Measurements from ENCODE around the gene KCNQ1. TPM values are rescaled to one million over a fixed set of nuclear protein-coding genes. Genes with fewer than 3 reads are reported as not detected.
"Not testable (repeated sequence)": the region's sequence is repeated elsewhere in the genome, so short reads cannot be mapped to it uniquely, and the experiment has no call there.

Gene KCNQ1
- total RNA-seq, 2 experiments from 2014 or later, result 20.4 to 26.0 TPM

DNA sequence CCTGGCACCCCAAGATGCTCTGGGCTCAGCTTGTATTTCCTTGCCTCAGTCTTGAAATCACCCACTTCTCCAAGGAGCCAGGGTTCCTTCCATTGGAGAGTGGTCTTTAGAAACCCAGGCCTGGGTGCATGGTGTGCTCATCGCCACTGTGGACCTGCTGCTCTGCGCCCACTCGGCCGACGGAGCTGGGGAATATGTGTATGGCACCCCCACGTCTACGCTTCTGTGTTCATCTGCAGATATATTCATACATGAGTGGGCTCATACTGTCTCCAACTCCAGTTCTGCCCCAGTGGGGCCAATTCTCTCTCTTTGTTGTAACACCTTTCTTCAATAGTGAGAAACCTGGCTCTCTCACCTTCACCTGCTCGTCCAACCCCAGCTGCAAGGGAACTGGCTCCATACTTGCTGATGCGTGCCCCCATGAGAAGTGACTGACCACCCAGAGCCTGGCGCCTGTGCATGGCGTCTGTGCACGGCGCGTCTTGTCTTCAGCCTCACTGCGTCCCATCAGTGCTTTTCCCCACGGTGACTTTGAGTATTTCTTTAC, 39.8 kb downstream of the KCNQ1 start:
- Mint-ChIP-seq H3K27ac (no peak overlapping the region), H3K36me3 (ENCODE audit: low read depth) (peaks cover 51% of the 10 kb centered on the region), H3K4me3 (no peak overlapping the region), H3K9me3 (ENCODE audit: insufficient read depth) (peaks cover 38% of the 10 kb centered on the region), H3K27me3 (ENCODE audit: low read depth) (no peaks in the 10 kb centered on the region), H3K4me1 (ENCODE audit: low read depth) (peaks cover 19% of the 10 kb centered on the region)
- ATAC-seq (no peak), DNase-seq (no peak)
- ChIA-PET POLR2A (no interaction called here), CTCF (no interaction called here)

GRCh38 chr11:2488004-2488403, 43.2 kb downstream of the KCNQ1 start:
- Mint-ChIP-seq H3K4me3 (no peak overlapping the region), H3K27ac (no peak overlapping the region), H3K27me3 (ENCODE audit: low read depth) (peaks cover 2% of the 10 kb centered on the region), H3K4me1 (ENCODE audit: low read depth) (no peaks in the 10 kb centered on the region), H3K9me3 (ENCODE audit: insufficient read depth) (peaks cover 33% of the 10 kb centered on the region), H3K36me3 (ENCODE audit: low read depth) (peaks cover 35% of the 10 kb centered on the region)
- POLR2A ChIA-PET, result interaction anchor here (0.6 kb wide), 1 partner anchor 84 kb away, joined by 3 read pairs; no protein-coding TSS in a partner anchor
- ATAC-seq (no peak), DNase-seq (no peak)
- CTCF ChIA-PET, result no interaction called here

- no peak for DNase-seq
- Mint-ChIP-seq H3K27ac (no peak overlapping the region), H3K36me3 (ENCODE audit: low read depth) (peaks cover 38% of the 10 kb centered on the region), H3K4me1 (ENCODE audit: low read depth) (no peaks in the 10 kb centered on the region), H3K4me3 (no peak overlapping the region), H3K27me3 (ENCODE audit: low read depth) (peaks cover 2% of the 10 kb centered on the region), H3K9me3 (ENCODE audit: insufficient read depth) (peaks cover 33% of the 10 kb centered on the region)
- ATAC-seq, result no peak
- CTCF ChIA-PET, result no interaction called here
- POLR2A ChIA-PET, result no interaction called here
Measured at GRCh38 chr11:2489083-2489482, 44.3 kb downstream of the KCNQ1 start.

- ATAC-seq; DNase-seq; CTCF ChIA-PET; H3K27ac Mint-ChIP-seq; H3K27me3 Mint-ChIP-seq (ENCODE audit: low read depth); H3K4me1 Mint-ChIP-seq (ENCODE audit: low read depth); POLR2A ChIA-PET; H3K4me3 Mint-ChIP-seq: not testable (repeated sequence)
- Mint-ChIP-seq H3K36me3 (ENCODE audit: low read depth) (peaks cover 33% of the 10 kb centered on the region), H3K9me3 (ENCODE audit: insufficient read depth) (peaks cover 40% of the 10 kb centered on the region)
Measured at GRCh38 chr11:2497951-2498350, 53.1 kb downstream of the KCNQ1 start.

DNA sequence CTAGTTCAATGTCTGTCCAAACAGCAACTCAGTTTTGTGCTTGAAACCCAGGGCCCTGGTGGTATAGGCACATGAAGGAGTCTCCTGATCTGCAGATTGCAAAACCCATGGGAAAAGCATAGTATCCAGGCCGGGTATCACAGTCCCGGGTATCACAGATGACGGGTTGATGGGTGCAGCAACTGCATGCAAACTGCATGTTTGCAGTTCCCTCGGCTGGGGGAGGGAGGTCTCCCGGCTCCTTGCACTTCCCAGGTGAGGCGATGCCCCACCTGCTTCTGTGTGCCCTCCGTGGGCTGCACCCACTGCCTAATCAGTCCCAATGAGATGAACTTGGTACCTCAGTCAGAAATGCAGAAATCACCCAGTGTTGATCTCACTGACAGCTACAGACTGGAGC, 53.9 kb downstream of the KCNQ1 start:
- Mint-ChIP-seq H3K36me3 (ENCODE audit: low read depth) (peaks cover 30% of the 10 kb centered on the region), H3K9me3 (ENCODE audit: insufficient read depth) (peaks cover 40% of the 10 kb centered on the region), H3K4me3 (no peak overlapping the region), H3K27ac (no peak overlapping the region), H3K4me1 (ENCODE audit: low read depth) (no peaks in the 10 kb centered on the region), H3K27me3 (ENCODE audit: low read depth) (peaks cover 3% of the 10 kb centered on the region)
- ATAC-seq (no peak), DNase-seq (no peak)
- ChIA-PET CTCF (interaction anchor here (1.5 kb wide), 1 partner anchor 394 kb away, joined by 3 read pairs; no protein-coding TSS in a partner anchor), POLR2A (no interaction called here)

DNA sequence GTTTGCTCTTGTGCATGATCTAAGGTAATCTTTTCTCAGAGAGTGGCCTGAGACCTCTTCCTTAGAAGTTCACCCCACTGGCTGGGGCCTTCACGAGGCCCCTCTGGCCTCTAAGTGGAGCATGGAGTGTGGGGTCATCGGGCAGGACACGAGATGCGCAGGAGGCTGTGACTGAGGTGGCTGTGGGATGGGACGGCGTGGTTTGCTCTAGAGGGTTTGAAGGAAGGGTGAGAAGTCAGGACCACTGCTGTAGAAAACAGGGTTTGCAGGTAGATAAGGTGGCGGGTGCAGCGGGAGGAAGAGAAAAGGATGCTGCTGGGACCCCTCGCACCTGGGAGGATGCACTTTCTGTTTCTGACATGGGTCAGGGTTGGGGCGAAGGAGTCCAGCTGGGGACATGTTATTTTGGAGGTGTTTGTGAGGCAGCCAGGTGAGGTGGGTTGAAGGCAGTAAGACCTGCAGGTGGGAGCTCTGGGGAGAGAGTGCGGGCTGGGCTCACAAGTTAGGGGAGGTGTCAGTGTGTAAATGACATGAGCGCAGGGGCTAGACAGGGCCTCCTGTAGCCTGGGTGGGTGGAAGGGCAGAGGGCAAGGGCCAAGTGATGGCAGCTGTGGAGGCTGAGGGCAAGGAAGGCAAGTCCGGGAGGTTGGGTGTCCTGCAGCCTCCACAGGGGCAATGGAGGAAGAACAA, 62.5 kb downstream of the KCNQ1 start:
- ChIA-PET POLR2A (no interaction called here), CTCF (interaction anchor here (1.5 kb wide), 1 partner anchor 26 kb away, joined by 5 read pairs; no protein-coding TSS in a partner anchor)
- DNase-seq (no peak), ATAC-seq (no peak)
- Mint-ChIP-seq H3K27ac (no peak overlapping the region), H3K9me3 (ENCODE audit: insufficient read depth) (peaks cover under 1% of the 10 kb centered on the region), H3K36me3 (ENCODE audit: low read depth) (no peaks in the 10 kb centered on the region), H3K4me1 (ENCODE audit: low read depth) (peaks cover 23% of the 10 kb centered on the region), H3K4me3 (no peak overlapping the region), H3K27me3 (ENCODE audit: low read depth) (peaks cover 4% of the 10 kb centered on the region)

GRCh38 chr11:2507945-2508749, 63.3 kb downstream of the KCNQ1 start:
- Mint-ChIP-seq H3K4me3 (no peak overlapping the region), H3K9me3 (ENCODE audit: insufficient read depth) (no peaks in the 10 kb centered on the region), H3K36me3 (ENCODE audit: low read depth) (no peaks in the 10 kb centered on the region), H3K27me3 (ENCODE audit: low read depth) (peaks cover 4% of the 10 kb centered on the region), H3K4me1 (ENCODE audit: low read depth) (peaks cover 23% of the 10 kb centered on the region), H3K27ac (no peak overlapping the region)
- ChIA-PET POLR2A (no interaction called here), CTCF (interaction anchor here (1.5 kb wide), 1 partner anchor 25 kb away, joined by 5 read pairs; no protein-coding TSS in a partner anchor)
- DNase-seq, result no peak
- no peak for ATAC-seq

DNA sequence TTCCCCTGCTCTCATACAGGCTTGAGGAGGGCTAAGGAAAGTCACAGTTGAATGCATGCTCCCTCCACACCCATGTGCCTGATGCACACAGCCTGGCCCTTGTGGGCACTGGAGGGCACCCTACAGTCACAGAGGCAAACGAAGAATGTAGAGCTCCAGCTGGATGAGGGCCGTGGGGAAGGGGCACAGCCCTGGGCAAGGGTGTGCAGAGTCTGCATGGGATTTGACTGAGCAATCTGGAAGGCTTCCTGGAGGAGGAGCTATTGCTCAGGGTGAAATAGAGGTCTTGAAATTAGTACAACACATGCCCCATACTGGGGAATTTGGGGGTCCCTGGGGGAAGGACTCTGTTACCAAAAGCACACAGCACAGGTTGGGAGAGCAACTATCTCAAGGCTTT, 64.0 kb downstream of the KCNQ1 start:
- DNase-seq (no peak), ATAC-seq (no peak)
- peaks cover 23% of the 10 kb centered on the region for H3K4me1 Mint-ChIP-seq (ENCODE audit: low read depth)
- peaks cover 3% of the 10 kb centered on the region for H3K27me3 Mint-ChIP-seq (ENCODE audit: low read depth)
- no peak overlapping the region for H3K4me3 Mint-ChIP-seq
- H3K9me3 Mint-ChIP-seq (ENCODE audit: insufficient read depth), result no peaks in the 10 kb centered on the region
- H3K27ac Mint-ChIP-seq, result no peak overlapping the region
- POLR2A ChIA-PET, result no interaction called here
- CTCF ChIA-PET, result interaction anchor here (1.5 kb wide), 1 partner anchor 24 kb away, joined by 5 read pairs; no protein-coding TSS in a partner anchor
- no peaks in the 10 kb centered on the region for H3K36me3 Mint-ChIP-seq (ENCODE audit: low read depth)

DNA sequence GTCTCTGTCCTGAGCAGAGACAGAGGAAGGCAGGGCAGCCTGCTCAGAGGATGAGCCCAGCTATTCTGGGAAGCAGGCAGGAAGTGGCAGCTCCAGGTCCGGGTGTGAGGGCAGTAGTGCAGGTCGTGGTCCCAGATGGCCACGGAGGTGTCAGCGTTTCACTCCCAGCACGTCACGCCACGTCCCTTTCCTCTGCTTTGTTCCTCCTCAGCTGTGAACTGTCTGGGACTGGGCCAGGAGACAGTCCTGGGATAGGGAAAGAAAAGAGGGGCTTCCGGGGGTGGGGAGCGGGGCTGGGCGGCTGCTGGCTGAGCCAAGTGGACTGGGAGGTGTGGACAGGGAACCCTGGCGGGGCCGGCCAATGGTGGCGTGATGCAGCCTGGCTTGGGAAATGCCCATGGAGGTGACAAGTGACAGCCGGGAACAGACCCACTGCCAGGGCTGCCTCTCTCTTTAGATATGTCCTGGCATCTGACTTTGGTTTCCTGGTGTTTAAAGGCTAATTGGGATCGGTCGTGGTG, 64.7 kb downstream of the KCNQ1 start:
- ChIA-PET CTCF (interaction anchor here (0.9 to 1.2 kb wide), 2 partner anchors 22 to 23 kb away, joined by 3 read pairs; no protein-coding TSS in a partner anchor), POLR2A (no interaction called here)
- H3K36me3 Mint-ChIP-seq (ENCODE audit: low read depth), result no peaks in the 10 kb centered on the region
- DNase-seq, result no peak
- no peak overlapping the region for H3K4me3 Mint-ChIP-seq
- H3K27me3 Mint-ChIP-seq (ENCODE audit: low read depth), result no peaks in the 10 kb centered on the region
- H3K4me1 Mint-ChIP-seq (ENCODE audit: low read depth), result peaks cover 23% of the 10 kb centered on the region
- H3K27ac Mint-ChIP-seq, result peak overlapping the region; percentile 61
- peak; percentile 19 for ATAC-seq
- no peaks in the 10 kb centered on the region for H3K9me3 Mint-ChIP-seq (ENCODE audit: insufficient read depth)

DNA sequence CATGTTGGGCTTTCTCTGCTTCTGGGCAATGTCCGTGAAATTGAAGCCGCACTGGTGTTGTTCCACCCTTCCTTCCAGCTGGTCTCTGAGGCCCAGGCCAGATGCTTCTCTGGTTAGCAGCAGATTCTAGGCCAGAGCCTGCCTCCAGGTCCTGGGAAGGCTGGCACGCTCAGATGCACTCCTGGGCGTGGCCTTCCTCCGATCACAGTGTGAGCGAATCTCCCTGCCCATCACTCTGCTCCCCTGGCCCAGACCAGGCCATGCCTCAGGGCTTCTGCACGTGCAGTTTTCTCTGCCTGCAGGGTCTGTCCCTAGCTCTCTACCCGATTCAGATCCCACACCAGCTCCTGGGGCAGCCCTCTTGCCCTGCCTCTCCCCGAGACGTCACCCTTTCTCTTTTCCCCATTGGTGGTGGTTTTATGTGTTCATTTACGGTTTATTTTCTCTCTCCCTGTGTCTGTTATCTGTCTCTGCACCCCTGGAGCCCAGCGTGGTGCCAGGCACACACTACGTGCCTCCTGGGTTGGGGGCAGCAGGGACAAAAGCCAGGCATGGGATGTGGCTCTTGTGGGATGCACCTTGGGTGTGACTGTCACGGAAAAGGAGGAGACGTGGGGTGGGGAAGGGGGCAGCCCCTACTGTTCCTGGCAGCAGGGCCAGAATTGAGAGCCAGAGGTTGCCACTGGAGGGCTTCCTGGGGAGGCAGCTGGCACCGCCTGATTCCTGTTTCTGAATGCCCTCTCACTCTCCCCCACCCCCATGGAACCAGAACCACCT, 66.0 kb downstream of the KCNQ1 start:
- Mint-ChIP-seq H3K27ac (peak overlapping the region; percentile 54), H3K9me3 (ENCODE audit: insufficient read depth) (no peaks in the 10 kb centered on the region), H3K4me1 (ENCODE audit: low read depth) (peaks cover 23% of the 10 kb centered on the region), H3K4me3 (no peak overlapping the region), H3K36me3 (ENCODE audit: low read depth) (no peaks in the 10 kb centered on the region), H3K27me3 (ENCODE audit: low read depth) (no peaks in the 10 kb centered on the region)
- ATAC-seq (no peak), DNase-seq (no peak)
- POLR2A ChIA-PET, result no interaction called here
- CTCF ChIA-PET, result interaction anchor here (0.9 to 1.2 kb wide), 2 partner anchors 21 to 22 kb away, joined by 3 read pairs; no protein-coding TSS in a partner anchor
